ENCODE data around the gene PROSER3.

DNA sequence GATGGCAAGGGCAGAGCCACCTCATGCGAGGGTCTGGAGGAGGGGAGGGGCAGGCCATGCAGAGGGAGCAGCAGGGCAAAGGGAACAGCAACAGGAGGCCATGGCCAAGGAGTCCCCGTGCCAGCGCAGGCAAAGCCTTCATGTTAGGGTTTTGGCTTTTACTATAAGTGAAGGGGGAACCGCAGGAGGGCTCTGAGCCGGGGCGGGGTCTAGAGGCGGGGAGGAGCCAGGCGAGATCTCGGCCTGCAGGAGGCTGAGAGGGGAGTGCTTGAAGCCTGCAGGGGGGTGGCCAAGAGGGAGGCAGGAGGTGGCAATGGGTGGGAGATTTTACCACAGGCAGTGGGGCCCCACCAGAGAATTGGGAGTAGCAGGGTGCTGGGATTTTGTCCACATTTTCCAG, 23.7 kb downstream of the PROSER3 start:
- TF ChIP-seq, protein P1, sequence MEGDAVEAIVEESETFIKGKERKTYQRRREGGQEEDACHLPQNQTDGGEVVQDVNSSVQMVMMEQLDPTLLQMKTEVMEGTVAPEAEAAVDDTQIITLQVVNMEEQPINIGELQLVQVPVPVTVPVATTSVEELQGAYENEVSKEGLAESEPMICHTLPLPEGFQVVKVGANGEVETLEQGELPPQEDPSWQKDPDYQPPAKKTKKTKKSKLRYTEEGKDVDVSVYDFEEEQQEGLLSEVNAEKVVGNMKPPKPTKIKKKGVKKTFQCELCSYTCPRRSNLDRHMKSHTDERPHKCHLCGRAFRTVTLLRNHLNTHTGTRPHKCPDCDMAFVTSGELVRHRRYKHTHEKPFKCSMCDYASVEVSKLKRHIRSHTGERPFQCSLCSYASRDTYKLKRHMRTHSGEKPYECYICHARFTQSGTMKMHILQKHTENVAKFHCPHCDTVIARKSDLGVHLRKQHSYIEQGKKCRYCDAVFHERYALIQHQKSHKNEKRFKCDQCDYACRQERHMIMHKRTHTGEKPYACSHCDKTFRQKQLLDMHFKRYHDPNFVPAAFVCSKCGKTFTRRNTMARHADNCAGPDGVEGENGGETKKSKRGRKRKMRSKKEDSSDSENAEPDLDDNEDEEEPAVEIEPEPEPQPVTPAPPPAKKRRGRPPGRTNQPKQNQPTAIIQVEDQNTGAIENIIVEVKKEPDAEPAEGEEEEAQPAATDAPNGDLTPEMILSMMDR (IDR thresholded peaks at IDR 0.05; ENCODE audit: low read length), result no peak
- TF ChIP-seq EZH2 (IDR thresholded peaks at IDR 0.05; ENCODE audit: borderline replicate concordance, low read length), result no peak

All from OCI-LY1 (cell line).